Parietal lobe (tissue), 1 donor: ENCODE data around the gene ASCL1. TPM values are rescaled to one million over a fixed set of nuclear protein-coding genes. Genes with fewer than 3 reads are reported as not detected.

Source experiments
- total RNA-seq: library from RNA; depleted of rRNA; stranded (reverse); fragments of >200 nt; gene quantifications from one replicate; pipeline ENCODE4 v1.2.3, GENCODE V29; 2014

The ASCL1 gene
- total RNA-seq = 15.0 TPM

GRCh38 chr12:102957339-102958050, at the start of gene ASCL1:
ASCL1 (plus strand) TSS chr12:102957674; CDS start chr12:102958245, 571 bp downstream.

GRCh38 chr12:102917026-102917787, 40.3 kb upstream of the ASCL1 start, which contains the start of gene PAH:
PAH (minus strand) TSS chr12:102917244; CDS start chr12:102917130, 114 bp downstream.

Other genes starting within 250 kb of the ASCL1 start
- not detected for gene PAH, start 40.4 kb upstream of the ASCL1 start, total RNA-seq